GM06990 (cell line): ENCODE results near the gene EIPR1.

Experiments
- DNase-seq: peaks from one replicate; pipeline ENCODE4 v3.0.0-alpha.2; 2011; ENCODE audit not compliant: insufficient read length; ENCODE audit errors: extremely low read depth
- H3K27me3 ChIP-seq: replicated peaks from 2 replicates; pipeline ENCODE4 v1.6.0; 2011; ENCODE audit warnings: low read length; ENCODE audit not compliant: control insufficient read depth, insufficient read depth
- H3K36me3 ChIP-seq: 2 replicates; pipeline ENCODE4 v1.5.1; 2011; ENCODE audit warnings: low read length; ENCODE audit not compliant: control insufficient read depth, insufficient read depth
- H3K4me3 ChIP-seq: replicated peaks from 2 replicates; pipeline ENCODE4 v1.5.1; 2011; ENCODE audit warnings: low read depth, mild to moderate bottlenecking, control low read depth, low read length
- TF ChIP-seq, protein P1 (sequence below): IDR thresholded peaks from 2 replicates; pipeline ENCODE4 v1.5.1; 2011; ENCODE audit warnings: low read length, control low read depth, mild to moderate bottlenecking, inconsistent platforms; ENCODE audit not compliant: insufficient read depth, poor library complexity, severe bottlenecking

EIPR1 gene

GRCh38 chr2:3280683-3281520 is 96.7 kb downstream of the EIPR1 start:
- Histone ChIP-seq H3K27me3 (no peaks in the 10 kb centered on the region), H3K36me3 (peaks cover 6% of the 10 kb centered on the region), H3K4me3 (no peak overlapping the region)
- no peak for DNase-seq
- TF ChIP-seq, protein P1, sequence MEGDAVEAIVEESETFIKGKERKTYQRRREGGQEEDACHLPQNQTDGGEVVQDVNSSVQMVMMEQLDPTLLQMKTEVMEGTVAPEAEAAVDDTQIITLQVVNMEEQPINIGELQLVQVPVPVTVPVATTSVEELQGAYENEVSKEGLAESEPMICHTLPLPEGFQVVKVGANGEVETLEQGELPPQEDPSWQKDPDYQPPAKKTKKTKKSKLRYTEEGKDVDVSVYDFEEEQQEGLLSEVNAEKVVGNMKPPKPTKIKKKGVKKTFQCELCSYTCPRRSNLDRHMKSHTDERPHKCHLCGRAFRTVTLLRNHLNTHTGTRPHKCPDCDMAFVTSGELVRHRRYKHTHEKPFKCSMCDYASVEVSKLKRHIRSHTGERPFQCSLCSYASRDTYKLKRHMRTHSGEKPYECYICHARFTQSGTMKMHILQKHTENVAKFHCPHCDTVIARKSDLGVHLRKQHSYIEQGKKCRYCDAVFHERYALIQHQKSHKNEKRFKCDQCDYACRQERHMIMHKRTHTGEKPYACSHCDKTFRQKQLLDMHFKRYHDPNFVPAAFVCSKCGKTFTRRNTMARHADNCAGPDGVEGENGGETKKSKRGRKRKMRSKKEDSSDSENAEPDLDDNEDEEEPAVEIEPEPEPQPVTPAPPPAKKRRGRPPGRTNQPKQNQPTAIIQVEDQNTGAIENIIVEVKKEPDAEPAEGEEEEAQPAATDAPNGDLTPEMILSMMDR = no peak

DNA sequence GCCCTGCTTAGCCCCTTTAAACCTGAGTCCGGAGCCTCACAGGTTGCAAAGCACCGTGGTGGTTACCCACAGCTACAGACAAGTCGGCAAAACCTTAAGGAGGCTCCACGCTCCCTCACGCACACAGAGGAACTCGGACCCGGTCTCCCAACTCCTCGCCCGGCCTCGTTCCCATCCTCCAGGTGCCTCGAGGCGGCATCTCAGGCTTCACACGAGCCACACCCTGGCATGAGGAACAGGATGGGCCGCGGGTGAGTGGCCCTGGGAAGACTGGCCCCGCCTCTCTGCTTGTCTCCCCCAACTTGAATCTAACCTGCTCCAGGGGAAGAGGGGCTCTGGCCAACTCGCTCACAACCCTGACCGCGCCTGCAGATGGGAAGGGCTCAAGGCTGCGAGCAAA is 97.4 kb downstream of the EIPR1 start:
- DNase-seq = no peak
- peaks cover 6% of the 10 kb centered on the region for H3K36me3 ChIP-seq

GRCh38 chr2:3279236-3279960 is 98.2 kb downstream of the EIPR1 start:
- peaks cover 6% of the 10 kb centered on the region for H3K36me3 ChIP-seq
- H3K4me3 ChIP-seq = no peak overlapping the region
- no peak for DNase-seq
- no peaks in the 10 kb centered on the region for H3K27me3 ChIP-seq
- TF ChIP-seq, protein P1 = no peak

More for the DNA sequence above, 97.4 kb downstream of the EIPR1 start:
- no peaks in the 10 kb centered on the region for H3K27me3 ChIP-seq
- TF ChIP-seq, protein P1 = no peak
- no peak overlapping the region for H3K4me3 ChIP-seq

DNA sequence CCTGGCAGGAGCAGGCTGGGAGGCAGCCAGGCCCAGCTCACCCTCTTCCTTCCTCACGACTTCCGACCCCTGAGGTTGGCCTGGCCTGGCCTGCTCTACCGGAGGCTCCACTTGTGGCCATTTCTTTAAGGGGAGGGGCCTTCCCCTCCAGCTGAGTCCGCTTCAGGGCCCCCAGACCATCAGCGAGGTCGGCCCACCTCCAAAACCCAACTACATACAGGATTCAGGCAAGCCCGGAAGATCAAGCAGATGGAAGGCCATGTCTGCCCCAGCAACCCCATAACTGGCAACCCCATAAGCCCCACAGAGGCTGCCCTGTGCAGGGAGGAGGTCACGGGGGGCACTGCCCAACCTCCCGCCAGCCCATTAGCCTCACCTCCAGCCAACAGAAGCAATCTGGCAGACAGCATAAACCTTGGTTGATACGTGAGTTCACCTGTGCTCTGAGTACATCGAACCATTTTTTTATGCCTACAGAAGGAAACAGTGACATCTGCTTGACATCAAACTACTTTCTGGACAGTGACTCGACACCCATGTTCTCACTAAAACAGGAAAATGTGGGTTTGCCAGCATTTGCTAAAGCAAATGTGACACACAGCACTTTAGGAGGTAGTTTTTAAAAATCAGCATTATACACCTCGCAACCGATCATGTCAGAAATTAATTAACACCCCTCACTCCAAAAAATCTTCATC is 98.9 kb downstream of the EIPR1 start:
- Histone ChIP-seq H3K4me3 (no peak overlapping the region), H3K36me3 (peaks cover 6% of the 10 kb centered on the region), H3K27me3 (no peaks in the 10 kb centered on the region)
- TF ChIP-seq, protein P1 = no peak
- no peak for DNase-seq

DNA sequence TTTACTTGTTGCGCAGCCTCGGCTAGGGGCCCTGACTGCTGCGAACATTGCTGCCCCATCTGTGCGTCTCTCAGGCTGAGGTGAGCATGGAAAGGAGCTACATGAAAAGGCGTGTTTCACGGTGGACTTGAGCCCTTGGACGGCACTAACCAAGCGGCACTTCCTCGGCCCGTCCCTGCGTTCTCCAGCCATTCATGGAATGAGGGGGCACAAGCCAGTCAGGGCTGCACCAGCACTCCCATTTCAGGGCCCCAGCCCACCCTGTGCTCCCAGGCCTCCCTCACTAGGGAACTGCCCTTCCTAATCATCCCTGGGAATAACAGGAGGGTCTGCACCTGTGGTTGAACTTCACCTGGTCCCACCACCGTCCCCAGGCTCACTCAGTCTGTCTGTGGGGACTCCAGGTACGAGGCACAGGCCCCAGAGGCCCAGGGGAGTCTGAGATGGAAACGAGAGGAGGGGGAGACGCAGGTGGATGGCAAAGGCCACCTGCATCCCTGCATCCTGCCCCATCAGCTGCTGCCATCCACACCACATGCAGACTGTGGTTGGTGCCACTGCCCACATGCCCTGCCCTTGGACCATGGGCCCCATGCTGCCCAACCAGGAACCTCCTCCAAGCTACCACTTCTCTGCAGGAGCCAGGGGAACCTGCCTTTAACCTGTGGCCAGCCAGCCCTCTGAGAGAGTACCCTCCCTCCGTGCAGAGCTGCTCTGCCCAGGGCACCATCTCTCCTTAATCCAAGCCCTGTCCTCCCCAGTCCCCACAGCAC is 99.7 kb downstream of the EIPR1 start:
- no peak for DNase-seq
- Histone ChIP-seq H3K36me3 (peaks cover 6% of the 10 kb centered on the region), H3K27me3 (no peaks in the 10 kb centered on the region), H3K4me3 (no peak overlapping the region)
- TF ChIP-seq, protein P1 = no peak
